BJ (cell line): ENCODE data around the gene CNTN5. TPM values are rescaled to one million over a fixed set of nuclear protein-coding genes. Genes with fewer than 3 reads are reported as not detected.
A peak's percentile ranks its signal among the peaks of the same experiment; 100 is the strongest.

ENCODE experiments used
- CTCF ChIA-PET: fragments of 350-600 bp; formaldehyde crosslinking; extraction: SDS; loops from one replicate; lab custom pipeline; 2021; ENCODE audit warnings: antibody characterized with exemption, inconsistent platforms; lab: Yijun Ruan, JAX
- POLR2A ChIA-PET: fragments of 300-600 bp; sonication (Branson Sonifier 250); formaldehyde crosslinking; extraction: SDS; loops from one replicate; lab custom pipeline; 2021; ENCODE audit warnings: antibody characterized with exemption; lab: Charles Lee
- DNase-seq: peaks from one replicate; pipeline ENCODE4 v3.0.0-alpha.2; 2011; ENCODE audit warnings: low read depth
- H3K27me3 ChIP-seq: 2 replicates; pipeline ENCODE4 v1.6.0; 2011; ENCODE audit warnings: low read length; ENCODE audit not compliant: control insufficient read depth, insufficient read depth
- H3K36me3 ChIP-seq: 2 replicates; pipeline ENCODE4 v1.5.1; 2011; ENCODE audit warnings: low read length; ENCODE audit not compliant: control insufficient read depth, insufficient read depth
- H3K4me3 ChIP-seq: 2 replicates; pipeline ENCODE4 v1.5.1; 2011; ENCODE audit warnings: low read depth, mild to moderate bottlenecking, control low read depth, low read length
- polyA plus RNA-seq: library from polyadenylated mRNA; depleted of rRNA; stranded (reverse); fragments of >200 nt; gene quantifications from 2 replicates; pipeline ENCODE4 v1.2.3, GENCODE V29; 2011
- TF ChIP-seq, protein P1 (sequence below): IDR thresholded peaks from 2 replicates; pipeline ENCODE4 v1.5.1; 2011; ENCODE audit warnings: low read depth, mild to moderate bottlenecking, control low read depth, inconsistent platforms, low read length, moderate library complexity; ENCODE audit not compliant: insufficient read depth

Gene CNTN5
- polyA plus RNA-seq, 1 experiment = not detected

DNA sequence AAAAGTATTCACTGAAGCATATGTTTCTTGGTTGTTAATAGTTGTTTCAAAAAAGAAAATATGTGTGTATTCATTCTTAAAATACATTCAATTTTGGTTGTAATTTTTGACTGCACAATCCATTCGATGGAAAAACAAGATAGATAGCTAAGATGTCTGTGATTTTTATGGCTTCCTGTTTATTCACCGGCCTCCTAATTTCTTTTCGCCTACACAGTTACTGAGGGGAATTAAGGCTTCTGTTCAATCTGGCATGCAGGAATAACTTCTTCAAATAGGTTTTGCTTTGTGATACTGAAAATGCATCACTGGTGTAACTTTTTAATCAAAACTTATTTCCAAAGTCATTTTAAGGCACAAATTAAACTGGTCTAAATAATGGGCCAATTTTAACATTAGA, 1375.5 kb downstream of the CNTN5 start:
- CTCF ChIA-PET = no interaction called here
- H3K4me3 ChIP-seq = no peak overlapping the region
- H3K36me3 ChIP-seq = no peaks in the 10 kb centered on the region
- POLR2A ChIA-PET = no interaction called here
- DNase-seq = no peak
- H3K27me3 ChIP-seq = no peaks in the 10 kb centered on the region
- TF ChIP-seq, protein P1, sequence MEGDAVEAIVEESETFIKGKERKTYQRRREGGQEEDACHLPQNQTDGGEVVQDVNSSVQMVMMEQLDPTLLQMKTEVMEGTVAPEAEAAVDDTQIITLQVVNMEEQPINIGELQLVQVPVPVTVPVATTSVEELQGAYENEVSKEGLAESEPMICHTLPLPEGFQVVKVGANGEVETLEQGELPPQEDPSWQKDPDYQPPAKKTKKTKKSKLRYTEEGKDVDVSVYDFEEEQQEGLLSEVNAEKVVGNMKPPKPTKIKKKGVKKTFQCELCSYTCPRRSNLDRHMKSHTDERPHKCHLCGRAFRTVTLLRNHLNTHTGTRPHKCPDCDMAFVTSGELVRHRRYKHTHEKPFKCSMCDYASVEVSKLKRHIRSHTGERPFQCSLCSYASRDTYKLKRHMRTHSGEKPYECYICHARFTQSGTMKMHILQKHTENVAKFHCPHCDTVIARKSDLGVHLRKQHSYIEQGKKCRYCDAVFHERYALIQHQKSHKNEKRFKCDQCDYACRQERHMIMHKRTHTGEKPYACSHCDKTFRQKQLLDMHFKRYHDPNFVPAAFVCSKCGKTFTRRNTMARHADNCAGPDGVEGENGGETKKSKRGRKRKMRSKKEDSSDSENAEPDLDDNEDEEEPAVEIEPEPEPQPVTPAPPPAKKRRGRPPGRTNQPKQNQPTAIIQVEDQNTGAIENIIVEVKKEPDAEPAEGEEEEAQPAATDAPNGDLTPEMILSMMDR = no peak

DNA sequence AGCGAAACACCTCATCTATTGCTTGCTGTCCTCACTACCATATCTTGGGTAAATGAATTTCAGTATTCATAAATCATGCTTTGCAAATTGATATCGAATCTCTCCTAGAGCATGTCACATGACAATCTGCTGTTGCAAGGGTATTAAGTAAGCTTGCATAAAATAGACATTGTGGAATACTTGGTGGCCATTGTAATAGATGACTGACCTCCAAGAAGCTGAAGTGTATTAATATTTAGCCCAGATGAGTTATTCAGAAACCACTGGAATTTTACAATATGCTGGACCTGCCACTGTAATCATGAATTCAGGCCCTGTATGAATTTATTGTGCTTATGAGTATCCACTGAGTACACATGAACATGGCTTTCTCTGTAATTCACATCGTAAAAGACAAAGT, 1376.7 kb downstream of the CNTN5 start:
- H3K4me3 ChIP-seq = no peak overlapping the region
- H3K36me3 ChIP-seq = no peaks in the 10 kb centered on the region
- DNase-seq = no peak
- H3K27me3 ChIP-seq = no peaks in the 10 kb centered on the region
- ChIA-PET POLR2A (no interaction called here), CTCF (no interaction called here)
- TF ChIP-seq, protein P1 = no peak

DNA sequence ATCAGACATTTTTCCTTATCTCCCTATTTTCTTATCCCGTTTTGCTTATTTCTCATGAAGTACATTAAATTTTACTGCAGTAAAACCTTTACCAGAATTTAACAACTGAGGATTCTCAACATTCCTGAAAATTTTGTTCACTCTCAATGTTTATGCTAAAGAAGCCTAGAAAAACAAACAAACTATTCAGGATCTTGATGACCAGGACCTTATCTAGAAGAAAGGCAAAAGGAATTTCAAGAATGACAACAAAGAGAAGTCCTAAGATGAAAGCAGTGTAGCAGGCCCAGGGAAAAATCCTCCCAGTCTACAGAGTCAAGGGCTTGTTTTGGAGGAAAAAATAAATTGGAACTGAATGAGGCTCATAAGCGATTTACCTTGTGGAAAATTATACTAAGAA, 1383.1 kb downstream of the CNTN5 start:
- TF ChIP-seq, protein P1 = no peak
- POLR2A ChIA-PET = no interaction called here
- CTCF ChIA-PET = no interaction called here
- peak; percentile 37 for DNase-seq
- H3K4me3 ChIP-seq = no peak overlapping the region
- H3K36me3 ChIP-seq = no peaks in the 10 kb centered on the region
- H3K27me3 ChIP-seq = no peaks in the 10 kb centered on the region

GRCh38 chr11:100404907-100405306, 1384.2 kb downstream of the CNTN5 start:
- no peak for DNase-seq
- no peaks in the 10 kb centered on the region for H3K27me3 ChIP-seq
- ChIA-PET POLR2A (no interaction called here), CTCF (no interaction called here)
- no peak overlapping the region for H3K4me3 ChIP-seq
- TF ChIP-seq, protein P1 = no peak
- H3K36me3 ChIP-seq = no peaks in the 10 kb centered on the region
